Esophagus squamous epithelium (tissue), 4 donors: ENCODE results near the gene EEIG1.

ENCODE experiments used
- CTCF ChIP-seq, 6 experiments: fragments of 450-650 bp in 4 of 6; fragments of 200-600 bp in 2 of 6; sonication (generic) in 2 of 6; IDR thresholded peaks; one replicate each; pipeline ENCODE4 v1.5.1; 2016 to 2019; ENCODE audit warnings: antibody characterized with exemption in 6 of 6, mild to moderate bottlenecking in 4 of 6, moderate library complexity in 4 of 6
- POLR2A ChIP-seq, 4 donors: fragments of 450-650 bp; IDR thresholded peaks; one replicate each; pipeline ENCODE4 v1.6.1; 2017; ENCODE audit warnings: antibody characterized with exemption in 4 of 4, mild to moderate bottlenecking in 4 of 4, moderate library complexity in 3 of 4

GRCh38 chr9:128008171-128008570, 27.4 kb upstream of the EEIG1 start:
- TF ChIP-seq CTCF (IDR thresholded peaks at IDR 0.05) (no peak), POLR2A (IDR thresholded peaks at IDR 0.05) (no peak)
